Stimulated activated CD4-positive, alpha-beta T cell treated with anti-CD3 and anti-CD28 coated beads, Interleukin-4, amount 100 ng/mL, for 24 hours (primary cell): ENCODE measurements around the gene PRTN3.
"Not testable (repeated sequence)": the region's sequence is repeated elsewhere in the genome, so short reads cannot be mapped to it uniquely, and the experiment has no call there.

Source experiments
- DNase-seq: peaks from one replicate; pipeline ENCODE4 v3.0.0-alpha.2; 2020

PRTN3 gene

DNA sequence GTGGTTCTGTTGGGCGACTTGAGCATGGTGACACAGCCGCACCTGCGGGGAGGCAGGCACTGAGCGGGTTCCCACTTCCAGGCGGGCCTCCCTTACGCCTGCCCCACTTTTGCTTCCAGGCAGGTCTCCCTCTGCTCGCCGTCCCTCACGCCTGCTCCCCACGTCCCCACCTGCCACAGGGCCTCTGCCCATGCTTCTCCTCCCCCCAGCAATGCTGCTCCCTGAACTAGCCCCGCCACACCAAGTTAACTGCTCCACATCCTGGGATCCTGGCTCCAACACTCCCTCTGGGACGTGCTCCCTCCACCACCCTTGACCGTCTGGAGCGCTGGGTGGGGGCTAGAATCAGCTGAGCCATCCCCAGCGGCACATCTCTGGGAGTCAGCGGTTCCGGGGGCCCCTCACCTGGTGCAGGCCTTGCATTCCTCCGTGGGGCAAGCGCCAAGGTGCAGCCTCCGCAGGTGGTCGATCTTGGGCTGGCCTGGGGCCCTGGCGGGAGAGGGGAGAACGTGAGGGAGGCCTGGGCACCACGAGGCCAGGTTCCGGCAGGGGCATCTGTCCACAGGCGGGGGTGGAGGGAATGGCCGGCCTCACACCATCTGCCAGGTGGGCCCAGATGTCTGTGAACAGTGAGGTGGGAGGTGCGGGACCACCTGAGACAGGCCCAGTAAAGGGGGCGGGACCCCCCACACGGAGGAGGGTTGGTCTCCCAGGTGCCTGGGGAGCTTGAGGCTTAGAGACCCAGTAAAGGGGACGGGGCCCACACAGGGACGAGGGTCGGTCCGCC, 27.9 kb downstream of the PRTN3 start:
- no peak for DNase-seq

- no peak for DNase-seq
Measured at GRCh38 chr19:869245-870177, 28.7 kb downstream of the PRTN3 start.

DNA sequence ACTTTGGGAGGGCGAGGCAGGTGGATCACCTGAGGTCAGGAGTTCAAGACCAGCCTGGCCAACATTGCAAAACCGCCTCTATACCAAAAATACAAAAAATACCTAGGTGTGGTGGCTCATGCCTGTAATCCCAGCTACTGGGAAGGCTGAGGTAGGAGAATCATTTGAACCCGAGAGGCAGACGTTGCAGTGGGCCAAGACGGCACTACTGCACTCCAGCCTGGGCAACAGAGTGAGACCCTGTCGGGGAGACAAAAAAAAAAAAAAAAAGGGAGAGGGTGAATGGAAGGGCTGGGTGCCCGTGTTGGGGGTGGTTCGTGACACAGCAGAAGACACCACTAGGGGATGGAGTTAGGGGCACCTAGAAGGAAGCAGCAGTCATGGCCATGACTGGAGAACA, 29.5 kb downstream of the PRTN3 start:
- DNase-seq: no peak

DNA sequence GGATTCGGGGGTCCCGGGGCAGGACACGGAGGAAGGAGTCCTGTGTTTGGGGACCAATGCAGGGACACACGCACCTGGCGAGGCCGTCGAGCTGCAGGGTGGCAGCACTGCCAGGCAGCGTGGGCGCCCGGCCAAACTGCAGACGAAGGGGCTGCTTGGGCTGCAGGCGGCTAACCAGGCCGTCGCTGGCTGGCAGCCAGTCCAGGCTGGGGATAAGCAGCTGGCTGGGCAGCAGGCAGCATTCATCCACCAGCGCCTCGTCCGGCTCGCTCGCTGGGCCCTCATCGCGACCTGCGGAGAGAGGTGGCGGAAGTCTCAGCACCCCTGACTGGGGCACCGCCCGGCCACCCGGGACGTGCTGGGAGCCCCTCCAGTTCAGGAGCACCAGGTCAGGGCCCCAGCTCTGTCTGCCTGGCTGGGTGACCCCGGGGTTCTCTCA, 30.2 kb downstream of the PRTN3 start:
- DNase-seq: no peak

GRCh38 chr19:871446-872265, 30.9 kb downstream of the PRTN3 start:
- no peak for DNase-seq

DNA sequence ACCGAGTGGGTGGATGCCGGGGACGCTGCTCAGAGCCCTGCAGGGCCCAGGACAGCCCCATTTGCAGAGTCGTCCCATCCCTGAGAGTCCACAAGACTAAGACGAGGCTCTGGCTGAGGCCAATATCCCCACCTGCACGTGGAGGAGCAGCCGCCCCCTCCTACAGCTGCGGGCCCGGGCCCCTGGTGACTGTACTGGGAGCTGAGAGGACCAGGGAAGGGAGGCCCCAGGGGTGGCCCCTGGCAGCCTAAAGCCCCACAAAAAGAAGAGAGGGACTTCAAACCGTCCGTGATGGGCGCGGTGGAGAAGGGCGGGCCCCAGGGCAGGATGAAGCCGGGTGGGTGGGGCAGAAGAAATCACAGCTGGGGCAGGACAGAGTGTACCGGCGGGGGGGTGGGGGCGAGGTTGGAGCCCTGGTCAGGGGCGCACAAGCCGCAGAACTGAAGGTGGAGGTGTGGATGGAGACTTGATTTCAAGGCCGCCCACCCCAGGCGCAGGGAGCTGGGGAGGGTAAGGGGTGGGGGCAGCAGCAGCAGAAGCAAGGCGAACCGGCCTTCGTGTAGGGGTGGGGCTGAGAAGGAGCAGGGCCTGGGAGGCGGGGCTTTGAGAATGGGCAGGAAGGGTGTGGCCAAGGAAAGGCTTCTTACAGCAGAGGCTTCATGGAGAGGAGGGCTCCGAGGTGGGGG, 31.6 kb downstream of the PRTN3 start:
- peak; percentile 81 for DNase-seq

DNA sequence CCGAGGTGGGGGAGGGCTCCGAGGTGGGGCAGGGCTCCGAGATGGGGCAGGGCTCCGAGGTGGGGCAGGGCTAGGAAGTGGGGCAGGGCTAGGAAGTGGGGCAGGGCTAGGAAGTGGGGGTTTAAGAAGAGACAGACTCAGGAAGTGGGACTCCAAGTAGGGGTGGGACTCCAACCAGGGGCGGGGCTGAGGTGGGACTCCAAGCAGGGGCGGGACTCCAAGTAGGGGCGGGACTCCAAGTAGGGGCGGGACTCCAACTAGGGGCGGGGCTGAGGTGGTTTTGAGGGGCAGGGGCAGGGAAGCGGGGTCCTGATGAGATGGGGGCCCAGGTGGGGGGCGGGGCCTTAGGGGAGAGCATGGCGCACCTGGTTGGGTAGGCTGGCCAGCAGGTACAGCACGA, 32.3 kb downstream of the PRTN3 start:
- DNase-seq: peak; percentile 61

GRCh38 chr19:873561-874041, 32.8 kb downstream of the PRTN3 start:
- DNase-seq: no peak

DNA sequence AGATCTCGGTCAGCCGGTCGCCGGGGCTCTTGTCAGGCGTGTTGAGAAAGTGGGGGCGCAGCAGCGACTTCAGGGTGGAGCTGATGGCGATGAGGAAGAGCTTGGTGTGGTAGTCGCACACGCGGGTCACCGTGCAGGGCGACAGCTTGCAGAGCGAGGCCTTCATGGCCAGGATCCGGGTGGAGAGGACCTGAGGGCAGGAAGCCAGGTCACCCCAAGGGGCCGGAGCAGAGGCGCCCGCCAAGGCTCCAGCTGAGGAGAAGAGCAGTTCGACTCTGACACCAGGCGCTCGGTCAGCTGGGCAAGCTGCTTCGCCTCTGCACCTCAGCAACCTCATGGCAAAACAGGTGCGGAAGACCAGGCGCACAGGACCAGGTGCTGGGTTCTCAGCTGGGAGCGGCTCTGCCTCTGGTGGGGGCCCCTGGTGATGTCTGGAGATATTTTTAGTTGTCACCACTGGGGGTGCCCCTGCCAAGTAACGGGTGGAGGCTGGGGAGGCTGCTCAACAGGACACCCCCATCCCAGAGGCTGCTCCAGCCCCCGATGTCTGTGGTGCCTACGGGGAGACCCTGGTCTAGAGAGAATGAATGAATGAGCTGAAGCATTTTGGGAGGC, 34.6 kb downstream of the PRTN3 start:
- DNase-seq: no peak

DNA sequence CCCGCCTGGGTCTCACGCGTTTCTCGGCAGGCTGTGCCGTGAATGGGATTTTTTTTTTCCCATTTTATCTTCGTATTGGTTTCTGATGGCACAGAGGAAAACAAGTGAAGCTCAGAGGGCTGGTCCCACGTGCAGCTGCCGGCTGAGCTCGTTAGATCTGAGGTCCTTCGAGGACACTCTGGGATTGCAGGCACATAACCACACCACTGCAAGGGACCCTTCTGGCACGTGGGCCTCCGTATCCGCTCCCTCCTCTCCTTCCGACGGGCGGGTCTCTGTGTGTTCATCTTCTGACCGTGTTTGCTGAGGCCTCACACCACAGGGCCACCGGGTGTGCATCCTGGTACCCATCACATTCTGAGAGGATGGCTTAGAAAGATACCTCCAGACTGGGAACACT, 35.3 kb downstream of the PRTN3 start:
- no peak for DNase-seq

DNA sequence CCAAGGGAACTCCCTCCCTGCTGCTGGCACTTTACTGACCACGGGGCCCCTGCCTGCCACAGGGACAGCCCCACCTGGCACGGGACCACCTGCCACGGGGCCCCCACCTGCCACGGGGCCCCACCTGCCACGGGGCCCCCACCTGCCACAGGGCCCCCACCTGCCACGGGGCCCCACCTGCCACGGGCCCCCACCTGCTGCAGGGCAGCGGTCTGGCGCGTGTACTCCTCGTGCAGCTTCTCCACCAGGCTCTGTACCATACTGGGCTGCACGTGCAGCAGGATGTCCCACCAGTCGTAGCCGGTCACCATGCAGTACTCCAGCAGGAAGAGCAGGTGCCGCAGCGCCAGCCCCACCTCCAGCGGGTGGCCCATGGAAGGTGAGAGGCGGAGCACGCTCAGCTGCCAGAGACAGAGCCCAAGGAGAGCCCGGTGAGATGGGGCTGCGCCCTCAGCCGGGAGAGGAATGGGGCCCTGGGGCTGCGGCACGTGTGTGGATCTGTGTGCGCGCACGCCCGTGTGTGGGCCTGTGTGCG, 36.0 kb downstream of the PRTN3 start:
- DNase-seq: no peak

GRCh38 chr19:877992-878660, 37.3 kb downstream of the PRTN3 start:
- DNase-seq: not testable (repeated sequence)

- DNase-seq: not testable (repeated sequence)
Measured at GRCh38 chr19:878751-879561, 38.2 kb downstream of the PRTN3 start.

DNA sequence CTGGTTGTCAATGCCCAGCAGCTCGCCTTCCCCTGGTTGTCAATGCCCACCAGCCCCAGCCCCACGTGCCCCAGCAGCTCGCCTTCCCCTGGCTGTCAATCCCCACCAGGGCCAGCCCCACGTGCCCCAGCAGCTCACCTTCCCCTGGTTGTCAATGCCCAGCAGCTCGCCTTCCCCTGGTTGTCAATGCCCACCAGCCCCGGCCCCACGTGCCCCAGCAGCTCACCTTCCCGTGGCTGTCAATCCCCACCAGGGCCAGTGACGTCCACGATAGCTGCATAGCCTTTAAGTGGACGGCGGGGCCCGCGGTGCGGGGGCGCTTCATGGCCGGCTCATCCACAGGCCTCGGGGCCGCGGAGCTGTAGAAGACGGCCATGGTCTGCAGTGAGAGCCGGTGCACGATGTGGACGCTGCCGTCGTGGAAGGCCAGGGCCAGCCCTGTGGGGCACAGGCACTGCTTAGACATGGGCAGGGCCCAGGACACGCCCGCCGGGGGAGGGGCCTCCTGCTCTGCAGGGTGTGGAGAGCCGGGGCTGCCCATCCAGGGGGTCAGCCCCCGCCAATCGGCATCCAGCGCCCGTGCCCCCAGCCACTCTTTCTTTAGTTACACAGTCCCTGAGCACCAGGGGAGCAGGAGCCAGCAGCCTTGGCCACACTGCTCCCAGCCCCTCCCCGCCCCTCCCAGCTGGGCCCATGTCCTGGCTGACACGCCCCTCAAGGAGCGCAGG, 39.1 kb downstream of the PRTN3 start:
- DNase-seq: no peak

DNA sequence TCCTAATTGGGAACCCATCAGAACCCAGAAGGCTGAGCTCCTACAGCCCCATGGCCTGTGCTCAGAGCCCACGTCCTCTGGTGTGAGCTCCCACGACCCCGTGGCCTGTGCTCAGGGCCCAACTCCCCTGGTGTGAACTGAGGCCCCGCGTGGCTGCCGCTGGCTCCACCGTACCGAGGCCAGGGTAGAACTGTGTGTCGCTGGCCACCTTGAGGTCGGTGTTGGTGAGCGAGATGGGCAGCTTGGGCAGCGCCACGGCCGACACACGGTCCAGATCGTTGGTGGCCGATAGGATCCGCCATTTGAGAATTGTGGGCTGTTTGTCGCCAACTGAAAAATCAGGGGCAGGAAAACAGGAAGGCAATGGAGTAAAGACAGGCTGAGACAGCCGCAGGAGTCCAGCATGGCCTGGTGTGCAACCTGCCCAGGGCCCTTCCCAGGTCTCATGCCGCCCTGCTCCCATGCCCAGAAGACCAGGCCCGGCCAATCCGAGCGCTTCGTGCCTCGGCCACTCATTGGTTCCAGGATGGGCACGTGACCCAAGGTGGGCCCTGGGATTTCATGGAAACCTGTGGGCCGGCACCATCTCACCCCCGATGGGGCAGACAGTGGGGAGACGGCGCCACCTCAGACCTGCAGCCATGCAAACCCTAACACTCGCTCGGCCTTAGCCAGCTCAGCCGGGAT, 40.7 kb downstream of the PRTN3 start:
- no peak for DNase-seq

- no peak for DNase-seq
Measured at GRCh38 chr19:882871-883497, 42.2 kb downstream of the PRTN3 start.

DNA sequence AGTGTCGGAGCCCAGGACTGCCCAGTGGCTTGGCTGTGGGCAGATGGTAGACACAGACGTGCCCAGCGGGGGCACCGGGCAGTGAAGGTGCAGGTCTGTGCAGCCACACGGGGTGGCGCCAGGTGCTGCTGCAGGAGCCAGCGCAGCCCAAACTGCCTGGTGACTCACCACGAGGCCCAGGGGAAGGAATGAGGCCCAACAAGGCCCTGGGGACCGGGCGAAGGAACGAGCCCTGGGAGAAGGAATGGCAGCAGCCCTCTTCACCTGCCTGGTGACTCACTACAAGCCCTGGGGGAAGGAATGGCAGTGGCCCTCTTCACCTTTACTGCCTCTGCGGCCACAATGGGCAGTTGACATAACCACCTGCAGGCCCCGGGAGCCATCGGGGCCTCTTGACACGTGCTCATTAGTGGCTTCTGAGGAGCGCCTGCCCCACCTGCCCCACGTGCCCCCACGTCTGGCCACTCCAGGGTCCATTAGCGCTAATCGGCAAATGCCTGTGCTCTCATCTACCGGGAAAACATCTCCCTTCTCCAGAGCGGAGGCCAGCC, 42.9 kb downstream of the PRTN3 start:
- no peak for DNase-seq
